ENCODE results near the gene ANKH.

GRCh38 chr5:14851050-14851419 lies 20.5 kb downstream of the ANKH start:
- TF ChIP-seq CTCF (conservative IDR thresholded peaks at IDR 0.05; ENCODE audit: low read depth, low read length): no peak
- TF ChIP-seq EZH2 (IDR thresholded peaks at IDR 0.05; ENCODE audit: borderline replicate concordance, low read depth, low read length, poor library complexity, severe bottlenecking): no peak
